DND-41 (cell line): ENCODE measurements around the gene PATL1.

Experiments
- CTCF ChIP-seq: IDR thresholded peaks from 2 replicates; pipeline ENCODE4 v1.5.1; 2012; ENCODE audit warnings: borderline replicate concordance, low read length, moderate library complexity, mild to moderate bottlenecking; ENCODE audit not compliant: poor library complexity, severe bottlenecking; ENCODE audit errors: extremely low read depth
- EZH2 ChIP-seq: IDR thresholded peaks from 3 replicates; pipeline ENCODE4 v1.6.1; 2012; ENCODE audit warnings: borderline replicate concordance, low read depth, mild to moderate bottlenecking, moderate library complexity, low read length, inconsistent platforms; ENCODE audit not compliant: severe bottlenecking

- TF ChIP-seq CTCF (no peak), EZH2 (no peak)
These were observed 22.3 kb upstream of the PATL1 start for GRCh38 chr11:59691156-59691555.
